Caki2 (cell line): ENCODE data around the gene TBC1D22A. TPM values are rescaled to one million over a fixed set of nuclear protein-coding genes. Genes with fewer than 3 reads are reported as not detected.
"Not testable (repeated sequence)": the region's sequence is repeated elsewhere in the genome, so short reads cannot be mapped to it uniquely, and the experiment has no call there.

Experiments
- DNase-seq: peaks from one replicate; pipeline ENCODE4 v3.0.0-alpha.2; 2015; ENCODE audit warnings: low read depth
- in situ Hi-C: cut with HindIII; loops from 2 replicates; pipeline ENCODE4 v1.10.0; 2016; ENCODE audit warnings: low sequenced_read_pairs, low pct_unique_long_range_greater_than_20kb, mixed read lengths
- total RNA-seq: library from RNA; depleted of rRNA; stranded (reverse); fragments of >200 nt; shearing (Covaris generic); gene quantifications from 2 replicates; pipeline ENCODE4 v1.2.3, GENCODE V29; 2014; ENCODE audit warnings: low replicate concordance

The TBC1D22A gene
- total RNA-seq, 1 experiment from 2014 or later, result 15.0 TPM

DNA sequence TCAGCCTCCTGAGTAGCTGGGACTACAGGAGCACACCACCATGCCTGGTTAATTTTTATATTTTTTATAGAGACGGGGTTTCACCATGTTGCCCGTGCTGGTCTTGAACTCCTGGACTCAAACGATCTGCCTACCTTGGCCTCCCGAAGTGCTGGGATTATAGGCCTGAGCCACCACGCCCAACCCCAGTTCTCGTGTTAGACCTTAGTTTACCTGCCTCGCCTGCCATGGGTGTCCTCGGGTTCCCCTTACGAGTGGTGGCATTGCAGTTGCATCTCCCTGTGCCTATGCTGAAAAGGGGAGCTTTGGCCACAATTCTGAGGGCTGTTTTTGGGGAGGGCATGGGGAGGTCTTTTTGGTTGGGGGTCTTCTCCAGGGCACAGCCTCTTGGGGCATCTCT is 18.8 kb downstream of the TBC1D22A start:
- in situ Hi-C loops, result no loop called here
- DNase-seq, result no peak

GRCh38 chr22:46782200-46782599 is 19.8 kb downstream of the TBC1D22A start:
- in situ Hi-C loops, DNase-seq: not testable (repeated sequence)

- in situ Hi-C loops, result no loop called here
Measured at GRCh38 chr22:46783721-46784120, 21.3 kb downstream of the TBC1D22A start.

GRCh38 chr22:46788441-46789172 is 26.2 kb downstream of the TBC1D22A start:
- no peak for DNase-seq
- in situ Hi-C loops, result no loop called here

More at GRCh38 chr22:46783721-46784120, 21.3 kb downstream of the TBC1D22A start:
- DNase-seq, result no peak

- DNase-seq, result no peak
- in situ Hi-C loops, result no loop called here
Measured at GRCh38 chr22:46789992-46790391, 27.5 kb downstream of the TBC1D22A start.

- no peak for DNase-seq
- in situ Hi-C loops, result no loop called here
Measured at GRCh38 chr22:46791201-46791731, 28.8 kb downstream of the TBC1D22A start.

DNA sequence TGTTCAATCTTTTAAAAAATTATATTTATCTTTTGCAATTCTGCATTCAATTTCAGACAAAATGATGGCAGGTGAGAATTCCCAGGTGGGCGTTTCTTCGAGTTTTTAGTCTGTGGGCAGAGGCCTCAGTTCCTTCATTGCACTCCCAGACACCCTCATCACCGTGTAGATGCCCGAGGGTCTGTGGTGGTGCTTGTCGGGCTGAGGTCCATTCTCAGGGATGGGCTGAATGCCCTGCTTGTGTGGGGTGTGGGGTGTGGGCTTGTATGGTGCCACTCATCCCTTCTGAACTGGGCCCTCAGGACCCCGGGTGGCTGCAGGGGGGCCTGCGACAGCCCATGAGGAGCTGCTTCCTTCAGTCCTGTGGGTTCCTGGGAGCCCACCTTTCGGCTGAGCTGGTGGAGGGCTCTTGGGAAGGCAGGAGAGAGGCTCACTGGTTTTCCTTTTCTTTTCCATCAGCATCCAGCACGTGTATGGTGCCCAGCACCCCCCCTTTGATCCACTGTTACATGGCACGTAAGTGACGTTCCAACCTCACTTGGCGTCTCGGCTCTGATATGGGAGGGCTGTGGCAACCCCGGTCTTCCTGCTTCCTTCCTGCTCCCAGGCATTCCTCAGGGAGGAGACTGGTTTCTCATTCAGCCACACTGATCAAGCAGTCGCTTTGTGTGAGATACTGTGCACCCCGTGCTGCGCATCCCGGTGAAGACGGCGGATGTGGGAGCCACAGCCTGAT is 29.8 kb downstream of the TBC1D22A start:
- no peak for DNase-seq
- in situ Hi-C loops, result no loop called here

GRCh38 chr22:46792841-46793261 is 30.4 kb downstream of the TBC1D22A start:
- in situ Hi-C loops, result no loop called here
- DNase-seq, result no peak

GRCh38 chr22:46793497-46793896 is 31.0 kb downstream of the TBC1D22A start:
- DNase-seq, result no peak
- in situ Hi-C loops, result no loop called here

DNA sequence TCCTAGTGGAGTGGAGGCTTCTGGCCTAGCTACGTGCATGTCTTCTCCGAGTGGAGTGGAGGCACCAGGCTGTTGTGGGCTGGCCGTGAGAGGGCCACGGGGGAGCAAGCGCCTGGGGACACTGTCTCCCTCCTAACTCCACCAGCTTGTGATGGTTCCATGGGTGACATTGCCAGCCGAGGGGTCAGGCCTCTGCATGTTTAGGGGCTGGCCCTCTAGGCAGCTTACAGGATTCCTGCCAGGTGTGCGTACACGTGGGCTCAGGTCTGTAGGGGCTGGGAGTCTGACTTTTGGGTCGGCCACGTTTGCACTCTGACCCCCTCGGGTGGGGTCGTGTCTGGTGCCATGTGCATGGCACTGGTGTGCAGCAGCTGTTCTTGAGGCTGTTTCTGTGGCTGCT is 31.6 kb downstream of the TBC1D22A start:
- in situ Hi-C loops, result no loop called here
- DNase-seq, result no peak

DNA sequence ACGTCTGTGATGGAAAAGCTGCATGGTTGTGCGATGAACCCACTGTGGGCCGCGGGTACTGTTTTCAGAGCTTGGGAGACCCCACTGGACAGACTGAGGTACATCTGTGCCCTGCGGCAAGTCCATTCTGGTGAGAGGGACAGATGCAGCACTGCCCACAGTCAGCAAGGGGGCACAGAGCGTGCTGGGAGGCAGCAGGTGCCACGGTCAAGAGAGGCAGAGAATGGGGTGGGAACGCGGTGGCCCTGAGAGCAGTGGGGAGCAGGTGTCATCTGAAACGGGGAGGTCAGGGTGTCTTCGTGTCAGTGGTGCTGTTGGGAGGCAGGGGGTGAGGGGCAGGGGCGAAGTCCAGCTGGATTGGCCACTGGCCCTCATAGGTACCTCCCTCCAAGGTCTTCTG is 32.0 kb downstream of the TBC1D22A start:
- DNase-seq, result no peak
- in situ Hi-C loops, result no loop called here

GRCh38 chr22:46795140-46795539 is 32.7 kb downstream of the TBC1D22A start:
- DNase-seq, result no peak
- in situ Hi-C loops, result no loop called here

- DNase-seq, result no peak
- in situ Hi-C loops, result no loop called here
Measured at GRCh38 chr22:46795845-46796565, 33.6 kb downstream of the TBC1D22A start.

GRCh38 chr22:46796566-46797195 is 34.2 kb downstream of the TBC1D22A start:
- in situ Hi-C loops, result no loop called here
- DNase-seq, result no peak

DNA sequence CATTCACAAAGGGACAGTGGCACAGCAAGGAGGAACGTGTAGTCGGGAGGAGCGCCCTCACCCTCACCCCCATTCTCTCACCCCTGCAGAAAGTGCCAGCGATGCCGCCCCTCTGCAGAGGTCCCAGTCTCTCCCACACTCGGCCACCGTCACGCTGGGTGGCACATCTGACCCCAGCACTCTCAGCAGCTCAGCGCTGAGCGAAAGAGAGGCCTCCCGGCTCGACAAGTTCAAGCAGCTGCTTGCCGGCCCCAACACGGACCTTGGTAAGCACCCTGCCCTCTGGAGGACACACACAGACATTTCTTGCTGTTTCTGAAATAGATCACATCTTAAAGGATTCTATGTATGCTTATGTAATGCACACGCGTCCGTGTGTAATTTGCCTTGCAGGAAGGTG is 34.9 kb downstream of the TBC1D22A start:
- DNase-seq, result no peak
- in situ Hi-C loops, result no loop called here

DNA sequence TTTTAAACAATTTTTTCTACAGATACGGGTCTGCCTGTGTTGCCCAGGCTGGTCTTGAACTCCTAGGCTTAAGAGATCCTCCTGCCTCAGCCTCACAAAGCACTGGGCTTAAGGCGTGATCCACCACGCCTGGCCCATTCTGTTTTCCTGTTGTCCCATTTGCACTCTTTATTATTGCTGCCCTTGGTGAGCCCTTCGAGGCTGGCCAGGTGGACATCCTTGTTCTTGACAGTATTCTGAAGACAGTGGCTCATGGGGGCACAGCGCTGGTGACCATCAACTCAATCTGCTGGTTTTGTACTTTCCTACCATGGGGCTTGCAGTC is 35.6 kb downstream of the TBC1D22A start:
- in situ Hi-C loops, result no loop called here
- no peak for DNase-seq

DNA sequence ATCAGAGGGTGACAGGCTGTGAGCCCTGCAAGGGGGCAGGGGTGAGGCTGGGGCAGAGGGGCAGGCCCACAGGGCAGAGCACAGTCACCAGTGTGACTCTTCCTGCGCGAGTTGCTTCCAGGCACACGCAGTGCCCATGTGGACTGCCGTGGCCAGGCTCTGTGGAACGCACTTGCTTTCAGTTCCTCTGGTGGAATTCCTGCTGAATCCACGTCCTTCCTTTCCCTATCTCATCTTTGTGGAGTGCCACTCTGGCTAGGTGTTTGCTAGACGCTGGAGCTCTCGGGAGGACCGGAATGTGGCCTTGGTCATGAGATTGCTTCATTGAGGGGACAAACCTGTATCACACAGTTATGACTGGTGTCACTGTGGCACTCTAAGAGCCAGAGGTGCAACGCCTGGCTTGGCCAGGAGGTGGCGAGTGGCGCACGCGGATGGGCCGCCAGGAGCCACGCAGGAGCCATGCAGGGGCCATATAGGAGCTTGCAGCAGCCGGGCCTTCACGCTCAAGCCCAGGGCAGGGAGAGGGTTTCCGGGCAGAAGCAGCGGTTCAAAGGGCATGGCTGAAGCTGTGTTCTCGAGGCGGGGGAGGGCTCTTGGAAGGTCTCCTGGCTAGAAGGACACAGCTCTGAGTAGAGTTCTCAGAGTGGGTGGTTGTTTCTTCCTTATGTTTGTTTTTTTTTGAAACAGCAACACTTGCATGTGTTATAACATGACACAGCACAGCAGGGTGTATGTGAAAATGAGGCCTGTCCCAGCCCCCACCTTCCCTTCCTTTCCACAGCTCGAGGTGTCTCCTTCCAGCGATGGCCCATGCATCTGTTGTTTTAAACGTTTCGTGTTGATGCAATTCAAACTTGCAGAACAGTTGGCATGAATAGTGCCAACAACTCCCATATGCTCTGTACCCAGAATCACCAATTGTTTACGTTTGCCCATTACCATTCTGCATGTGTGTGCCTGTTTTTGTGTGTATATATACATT is 36.2 kb downstream of the TBC1D22A start:
- in situ Hi-C loops, result no loop called here
- DNase-seq, result peak; percentile 64
